Subcutaneous adipose tissue (tissue), 4 donors: ENCODE data around the gene BIRC7. TPM values are rescaled to one million over a fixed set of nuclear protein-coding genes. Genes with fewer than 3 reads are reported as not detected.

Experiments
- CTCF ChIP-seq: fragments of 450-650 bp; IDR thresholded peaks from one replicate; pipeline ENCODE4 v1.5.1; 2016; ENCODE audit warnings: low read depth, mild to moderate bottlenecking, control low read depth, antibody characterized with exemption, moderate library complexity
- total RNA-seq, 4 donors: library from RNA; depleted of rRNA; stranded (reverse); fragments of >200 nt; gene quantifications; one replicate each; pipeline ENCODE4 v1.1.0, GENCODE V29; 2016

The BIRC7 gene
- total RNA-seq, 4 donors from 2014 or later = 1.3 to 3.9 TPM; not detected in 2

GRCh38 chr20:63216849-63217471 is 18.7 kb upstream of the BIRC7 start:
- no peak for TF ChIP-seq CTCF

GRCh38 chr20:63217706-63218105 is 18.0 kb upstream of the BIRC7 start:
- TF ChIP-seq CTCF = no peak

GRCh38 chr20:63218701-63219446 is 16.8 kb upstream of the BIRC7 start:
- no peak for TF ChIP-seq CTCF

GRCh38 chr20:63219447-63219821 is 16.3 kb upstream of the BIRC7 start:
- no peak for TF ChIP-seq CTCF

GRCh38 chr20:63219866-63220521 is 15.7 kb upstream of the BIRC7 start:
- TF ChIP-seq CTCF = no peak

- TF ChIP-seq CTCF = no peak
Measured at GRCh38 chr20:63220696-63221399, 14.9 kb upstream of the BIRC7 start.

- no peak for TF ChIP-seq CTCF
Measured at GRCh38 chr20:63222541-63222940, 13.2 kb upstream of the BIRC7 start.
